ENCODE data around the gene DNM3.

Gene DNM3

DNA sequence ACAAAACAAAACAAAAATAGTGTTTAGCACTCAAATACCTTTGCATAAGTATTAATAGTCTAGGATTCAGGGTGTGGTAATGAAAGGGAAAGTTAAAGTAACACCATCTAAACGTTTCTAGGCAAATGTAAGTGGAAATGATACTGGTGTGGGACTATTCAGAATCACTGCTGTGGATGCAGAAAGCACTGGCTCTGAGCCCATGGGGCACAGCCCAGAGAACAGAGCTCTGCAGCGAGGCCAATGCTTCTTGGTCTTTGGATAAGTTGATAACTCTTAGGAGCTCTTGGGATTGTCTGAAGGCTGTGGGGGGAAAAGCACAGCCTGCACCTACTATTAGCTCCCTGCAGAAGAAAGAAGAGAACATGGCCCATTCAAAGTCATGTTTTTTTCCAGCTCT lies 21.4 kb upstream of the DNM3 start:
- H3K27ac ChIP-seq (ENCODE audit: low read depth, low read length) = no peak overlapping the region
- H3K9ac ChIP-seq (ENCODE audit: low read length) = no peak overlapping the region
- no peaks in the 10 kb centered on the region for H3K9me3 ChIP-seq (ENCODE audit: low read length)
- H3K36me3 ChIP-seq (ENCODE audit: insufficient read depth, low read length) = no peaks in the 10 kb centered on the region
- no peak overlapping the region for H3K4me3 ChIP-seq (ENCODE audit: low read depth in 1 of 2, low read length in 2 of 2)
- no peaks in the 10 kb centered on the region for H3K27me3 ChIP-seq (ENCODE audit: control insufficient read depth in 1 of 2, insufficient read depth in 2 of 2, low read length in 2 of 2)
- H3K4me1 ChIP-seq (ENCODE audit: insufficient read depth, low read length) = peaks cover 4% of the 10 kb centered on the region

DNA sequence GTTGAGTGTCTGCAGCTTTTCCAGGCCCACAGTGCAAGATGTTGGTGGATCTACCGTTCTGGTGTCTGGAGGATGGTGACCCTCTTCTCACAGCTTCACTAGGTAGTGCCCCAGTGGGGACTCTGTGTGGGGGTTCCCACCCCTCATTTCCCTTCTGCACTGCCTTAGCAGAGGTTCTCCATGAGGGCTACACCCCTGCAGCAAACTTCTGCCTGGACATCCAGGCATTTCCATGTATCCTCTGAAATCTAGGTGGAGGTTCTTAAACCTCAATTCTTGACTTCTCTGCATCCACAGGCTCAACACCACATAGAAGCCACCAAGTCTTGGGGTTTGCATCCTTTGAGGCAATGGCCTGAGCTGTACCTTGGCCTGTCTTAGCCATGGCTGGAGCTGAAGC lies 14.3 kb upstream of the DNM3 start:
- H3K27me3 ChIP-seq (ENCODE audit: control insufficient read depth in 1 of 2, insufficient read depth in 2 of 2, low read length in 2 of 2) = no peaks in the 10 kb centered on the region
- no peak overlapping the region for H3K4me3 ChIP-seq (ENCODE audit: low read depth in 1 of 2, low read length in 2 of 2)
- H3K9ac ChIP-seq (ENCODE audit: low read length) = no peak overlapping the region
- no peaks in the 10 kb centered on the region for H3K4me1 ChIP-seq (ENCODE audit: insufficient read depth, low read length)
- no peak overlapping the region for H3K27ac ChIP-seq (ENCODE audit: low read depth, low read length)
- H3K36me3 ChIP-seq (ENCODE audit: insufficient read depth, low read length) = no peaks in the 10 kb centered on the region
- no peaks in the 10 kb centered on the region for H3K9me3 ChIP-seq (ENCODE audit: low read length)

DNA sequence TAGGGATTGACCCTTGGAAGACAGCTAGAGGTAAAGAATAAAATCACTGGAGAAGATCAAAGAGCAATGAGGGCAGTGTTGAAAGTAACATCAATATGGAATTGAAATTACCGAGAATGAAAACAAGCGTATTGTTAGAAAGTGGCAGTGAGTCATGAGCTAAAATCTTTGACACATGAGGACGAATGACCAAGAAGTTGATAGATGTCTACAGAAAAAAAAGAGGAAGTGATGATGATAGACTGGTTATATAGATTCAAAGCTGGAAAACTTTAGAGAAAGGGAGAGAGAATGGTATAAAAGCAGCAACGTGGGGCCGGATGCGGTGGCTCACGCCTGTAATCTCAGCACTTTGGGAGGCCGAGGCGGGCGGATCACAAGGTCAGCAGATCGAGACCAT lies 12.5 kb upstream of the DNM3 start:
- no peaks in the 10 kb centered on the region for H3K4me1 ChIP-seq (ENCODE audit: insufficient read depth, low read length)
- no peak overlapping the region for H3K27ac ChIP-seq (ENCODE audit: low read depth, low read length)
- H3K9ac ChIP-seq (ENCODE audit: low read length) = no peak overlapping the region
- no peaks in the 10 kb centered on the region for H3K36me3 ChIP-seq (ENCODE audit: insufficient read depth, low read length)
- H3K4me3 ChIP-seq (ENCODE audit: low read depth in 1 of 2, low read length in 2 of 2) = no peak overlapping the region
- no peaks in the 10 kb centered on the region for H3K27me3 ChIP-seq (ENCODE audit: control insufficient read depth in 1 of 2, insufficient read depth in 2 of 2, low read length in 2 of 2)
- H3K9me3 ChIP-seq (ENCODE audit: low read length) = no peaks in the 10 kb centered on the region

DNA sequence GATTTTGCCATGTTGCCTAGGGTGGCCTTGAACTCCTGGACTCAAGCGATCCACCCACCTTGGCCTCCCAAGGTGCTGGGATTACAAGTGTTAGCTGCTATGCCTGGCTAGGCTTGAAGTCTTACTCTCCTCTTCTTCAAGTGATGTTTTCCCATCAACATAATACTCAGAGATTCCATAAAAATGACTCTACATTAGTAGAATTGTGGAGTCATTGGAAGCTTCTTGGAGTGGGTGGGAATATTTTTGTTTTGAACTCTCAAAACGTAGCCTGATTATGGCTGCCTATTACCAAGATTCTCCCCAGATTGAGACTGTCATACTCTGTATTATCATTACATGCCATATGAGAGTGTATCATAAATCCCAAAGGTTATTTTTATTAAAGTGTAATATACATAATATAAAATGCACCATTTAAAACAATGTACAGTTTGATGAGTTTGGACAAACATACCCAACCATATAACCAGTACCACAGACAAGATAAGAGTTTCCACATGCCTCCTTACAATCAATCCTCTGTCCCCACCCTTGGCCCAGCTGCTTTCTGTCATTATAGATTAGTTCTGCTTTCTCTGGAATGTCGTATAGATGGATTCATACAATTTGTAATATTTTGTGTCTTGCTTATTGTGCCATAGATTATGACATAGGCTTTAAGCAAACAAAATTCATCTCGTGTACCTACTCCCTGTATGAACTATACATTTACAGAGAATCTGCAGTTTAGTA lies 8.0 kb upstream of the DNM3 start:
- no peaks in the 10 kb centered on the region for H3K27me3 ChIP-seq (ENCODE audit: control insufficient read depth in 1 of 2, insufficient read depth in 2 of 2, low read length in 2 of 2)
- H3K36me3 ChIP-seq (ENCODE audit: insufficient read depth, low read length) = no peaks in the 10 kb centered on the region
- H3K9me3 ChIP-seq (ENCODE audit: low read length) = no peaks in the 10 kb centered on the region
- no peaks in the 10 kb centered on the region for H3K4me1 ChIP-seq (ENCODE audit: insufficient read depth, low read length)
- H3K9ac ChIP-seq (ENCODE audit: low read length) = no peak overlapping the region
- no peak overlapping the region for H3K27ac ChIP-seq (ENCODE audit: low read depth, low read length)
- no peak overlapping the region for H3K4me3 ChIP-seq (ENCODE audit: low read depth in 1 of 2, low read length in 2 of 2)

DNA sequence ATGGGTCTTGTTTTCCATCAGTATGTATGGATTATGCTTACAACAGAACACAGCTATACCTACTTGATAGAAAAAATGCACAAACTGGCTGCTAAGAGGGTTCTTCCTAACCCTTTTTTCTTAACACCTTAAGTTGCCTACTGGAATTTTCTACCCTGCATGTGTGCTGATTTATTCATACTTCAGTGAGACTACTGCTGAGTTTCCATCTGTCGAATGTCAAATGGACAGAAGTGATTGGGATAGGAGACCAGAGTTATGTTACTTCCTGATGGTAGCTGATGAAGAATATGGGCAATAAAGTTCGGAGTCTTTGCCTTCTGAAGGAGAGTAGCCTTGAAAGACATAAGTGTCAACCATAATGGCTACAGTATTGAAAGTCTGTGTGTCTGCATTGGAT lies 6.5 kb upstream of the DNM3 start:
- H3K9ac ChIP-seq (ENCODE audit: low read length) = no peak overlapping the region
- H3K9me3 ChIP-seq (ENCODE audit: low read length) = no peaks in the 10 kb centered on the region
- no peaks in the 10 kb centered on the region for H3K4me1 ChIP-seq (ENCODE audit: insufficient read depth, low read length)
- no peaks in the 10 kb centered on the region for H3K36me3 ChIP-seq (ENCODE audit: insufficient read depth, low read length)
- H3K27me3 ChIP-seq (ENCODE audit: control insufficient read depth in 1 of 2, insufficient read depth in 2 of 2, low read length in 2 of 2) = no peaks in the 10 kb centered on the region
- H3K27ac ChIP-seq (ENCODE audit: low read depth, low read length) = no peak overlapping the region
- H3K4me3 ChIP-seq (ENCODE audit: low read depth in 1 of 2, low read length in 2 of 2) = no peak overlapping the region

DNA sequence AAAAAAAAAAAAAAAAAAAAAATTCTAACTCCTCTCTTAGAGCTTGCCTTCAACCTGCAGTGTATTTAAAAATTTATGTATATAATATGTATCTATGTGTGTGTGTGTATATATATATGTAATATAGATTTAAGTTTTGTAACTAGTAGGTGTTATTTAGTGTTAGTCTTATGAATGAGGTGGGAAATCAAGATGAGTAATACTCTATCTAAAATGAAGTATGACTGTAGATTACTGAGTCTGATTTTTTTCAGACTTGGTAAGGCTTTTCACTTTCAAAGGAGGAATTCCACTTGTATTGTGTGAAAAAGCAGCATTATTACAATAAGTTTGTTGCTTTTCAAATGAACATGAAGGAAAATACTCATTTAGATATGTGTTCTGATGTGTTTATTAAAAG lies 5.4 kb upstream of the DNM3 start:
- Histone ChIP-seq H3K27ac (ENCODE audit: low read depth, low read length) (no peak overlapping the region), H3K9me3 (ENCODE audit: low read length) (no peaks in the 10 kb centered on the region), H3K36me3 (ENCODE audit: insufficient read depth, low read length) (no peaks in the 10 kb centered on the region), H3K4me3 (ENCODE audit: low read depth in 1 of 2, low read length in 2 of 2) (no peak overlapping the region), H3K9ac (ENCODE audit: low read length) (no peak overlapping the region), H3K27me3 (ENCODE audit: control insufficient read depth in 1 of 2, insufficient read depth in 2 of 2, low read length in 2 of 2) (no peaks in the 10 kb centered on the region), H3K4me1 (ENCODE audit: insufficient read depth, low read length) (no peaks in the 10 kb centered on the region)

DNA sequence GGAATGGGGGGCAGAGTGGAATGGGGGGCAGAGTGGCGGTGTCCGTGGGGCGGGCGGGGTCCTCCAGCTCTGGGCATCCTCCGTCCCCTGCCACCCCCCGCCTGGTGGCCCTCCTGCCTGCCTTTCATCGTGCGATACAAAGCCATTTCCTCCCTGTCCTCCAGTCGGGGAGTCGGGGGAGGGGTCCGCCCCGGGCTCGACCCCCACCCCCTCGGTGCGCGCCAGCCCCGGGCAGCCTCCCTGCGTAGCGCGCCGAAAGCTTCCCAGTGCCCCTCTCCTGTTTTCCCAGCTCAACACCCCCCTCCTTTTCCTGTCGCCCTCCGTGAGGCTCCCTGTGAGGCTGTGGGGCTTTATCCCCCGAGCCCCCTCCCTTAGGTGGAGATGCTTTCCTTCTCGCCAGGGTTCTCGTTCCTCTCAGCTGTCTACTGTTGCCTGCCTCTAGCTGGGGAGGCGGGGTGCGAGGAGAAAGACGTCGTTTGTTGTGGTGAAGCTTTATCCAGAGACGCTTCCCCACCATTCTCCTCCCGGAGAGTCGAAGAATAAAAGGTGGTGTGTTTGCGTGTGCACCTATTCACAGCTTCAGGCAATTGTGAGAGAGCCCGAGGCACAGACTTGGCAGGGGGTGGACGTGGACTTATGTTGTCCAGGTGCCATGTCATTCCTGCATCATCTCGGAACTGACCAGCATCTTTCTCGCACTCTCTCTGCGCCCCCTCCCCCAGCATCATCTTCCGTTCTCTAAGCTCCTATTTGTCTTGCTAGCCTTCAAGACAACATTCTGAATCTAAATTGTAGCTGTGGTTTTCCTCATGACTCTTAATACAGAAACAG lies 848 bp downstream of the DNM3 start:
- no peaks in the 10 kb centered on the region for H3K9me3 ChIP-seq (ENCODE audit: low read length)
- no peak overlapping the region for H3K9ac ChIP-seq (ENCODE audit: low read length)
- peak overlapping the region; percentile 61 to 100 for H3K4me3 ChIP-seq (ENCODE audit: low read depth in 1 of 2, low read length in 2 of 2)
- H3K27me3 ChIP-seq (ENCODE audit: control insufficient read depth in 1 of 2, insufficient read depth in 2 of 2, low read length in 2 of 2) = no peaks in the 10 kb centered on the region
- no peaks in the 10 kb centered on the region for H3K36me3 ChIP-seq (ENCODE audit: insufficient read depth, low read length)
- no peaks in the 10 kb centered on the region for H3K4me1 ChIP-seq (ENCODE audit: insufficient read depth, low read length)
- peak overlapping the region; percentile 56 for H3K27ac ChIP-seq (ENCODE audit: low read depth, low read length)

DNA sequence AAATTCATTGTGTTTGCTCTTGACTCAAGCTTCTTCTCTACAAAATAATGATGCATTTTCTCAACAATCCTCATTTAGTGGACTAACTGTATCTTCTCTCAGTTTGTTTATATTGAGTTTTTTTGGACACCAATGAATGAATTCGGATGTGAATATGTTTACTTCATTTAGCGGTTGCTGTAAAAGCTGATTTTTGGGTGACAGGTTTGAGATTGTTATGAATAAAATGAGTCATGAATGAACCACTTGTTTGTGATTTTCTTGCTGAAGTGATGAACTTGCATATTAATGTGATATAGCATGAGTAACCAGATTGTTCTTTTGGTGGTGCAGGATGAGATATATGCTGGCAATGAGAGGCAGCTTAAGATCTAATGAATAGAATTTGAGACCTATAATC lies 3.1 kb downstream of the DNM3 start:
- Histone ChIP-seq H3K27ac (ENCODE audit: low read depth, low read length) (no peak overlapping the region), H3K9ac (ENCODE audit: low read length) (no peak overlapping the region), H3K27me3 (ENCODE audit: control insufficient read depth in 1 of 2, insufficient read depth in 2 of 2, low read length in 2 of 2) (no peaks in the 10 kb centered on the region), H3K9me3 (ENCODE audit: low read length) (no peaks in the 10 kb centered on the region), H3K4me3 (ENCODE audit: low read depth in 1 of 2, low read length in 2 of 2) (no peak overlapping the region), H3K36me3 (ENCODE audit: insufficient read depth, low read length) (no peaks in the 10 kb centered on the region), H3K4me1 (ENCODE audit: insufficient read depth, low read length) (no peaks in the 10 kb centered on the region)

DNA sequence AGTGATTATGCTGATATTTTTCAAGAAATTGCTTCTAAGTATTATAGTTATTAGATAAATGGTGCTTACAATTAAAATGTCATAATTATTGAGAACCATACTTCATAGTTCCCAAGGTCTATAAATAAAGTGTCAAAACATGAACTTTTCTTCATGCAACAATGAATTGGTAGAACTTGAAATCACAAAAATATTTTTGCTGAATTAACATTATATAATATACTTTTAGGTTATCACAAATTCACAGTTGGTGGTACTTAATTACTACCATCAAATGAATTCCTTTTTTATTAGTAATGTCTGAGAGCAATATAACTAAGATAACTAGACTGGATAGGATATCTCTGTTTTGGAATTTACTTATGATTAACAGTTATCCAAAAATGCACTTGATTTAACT lies 4.7 kb downstream of the DNM3 start:
- no peaks in the 10 kb centered on the region for H3K9me3 ChIP-seq (ENCODE audit: low read length)
- H3K4me1 ChIP-seq (ENCODE audit: insufficient read depth, low read length) = no peaks in the 10 kb centered on the region
- H3K27ac ChIP-seq (ENCODE audit: low read depth, low read length) = no peak overlapping the region
- no peaks in the 10 kb centered on the region for H3K36me3 ChIP-seq (ENCODE audit: insufficient read depth, low read length)
- no peak overlapping the region for H3K4me3 ChIP-seq (ENCODE audit: low read depth in 1 of 2, low read length in 2 of 2)
- no peaks in the 10 kb centered on the region for H3K27me3 ChIP-seq (ENCODE audit: control insufficient read depth in 1 of 2, insufficient read depth in 2 of 2, low read length in 2 of 2)
- no peak overlapping the region for H3K9ac ChIP-seq (ENCODE audit: low read length)

DNA sequence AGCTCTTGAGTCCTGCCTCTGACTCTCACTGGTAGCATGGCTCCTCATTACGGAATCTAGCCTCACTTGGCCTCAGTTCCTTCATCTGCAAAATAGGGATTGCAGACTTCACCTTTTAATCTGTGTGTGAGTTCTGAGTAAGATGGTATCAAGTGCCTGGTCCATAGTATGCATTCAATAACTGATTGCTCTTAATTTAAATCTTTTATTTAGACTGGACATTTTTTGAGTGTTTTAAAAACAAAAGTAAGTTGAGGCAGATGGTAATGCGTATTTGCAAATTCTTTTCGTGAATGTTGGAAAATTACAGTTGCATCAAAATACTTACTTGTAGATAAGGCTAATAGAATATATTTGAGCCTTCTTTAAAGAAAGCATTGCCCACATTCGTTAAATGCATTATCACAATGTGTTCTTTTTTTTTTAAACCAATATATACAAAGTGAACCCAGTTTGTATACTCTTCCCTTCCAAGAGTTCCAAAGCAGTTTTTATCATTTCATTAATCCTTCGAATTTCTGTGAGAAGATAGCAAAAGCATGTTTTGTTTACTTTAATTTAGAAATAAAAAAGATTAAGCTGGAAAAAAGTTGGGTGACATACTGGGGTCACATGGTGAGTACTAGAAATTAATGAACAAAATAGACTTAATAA lies 8.1 kb downstream of the DNM3 start:
- H3K9ac ChIP-seq (ENCODE audit: low read length) = no peak overlapping the region
- no peak overlapping the region for H3K27ac ChIP-seq (ENCODE audit: low read depth, low read length)
- H3K4me1 ChIP-seq (ENCODE audit: insufficient read depth, low read length) = no peaks in the 10 kb centered on the region
- no peaks in the 10 kb centered on the region for H3K9me3 ChIP-seq (ENCODE audit: low read length)
- H3K36me3 ChIP-seq (ENCODE audit: insufficient read depth, low read length) = no peaks in the 10 kb centered on the region
- H3K27me3 ChIP-seq (ENCODE audit: control insufficient read depth in 1 of 2, insufficient read depth in 2 of 2, low read length in 2 of 2) = no peaks in the 10 kb centered on the region
- no peak overlapping the region for H3K4me3 ChIP-seq (ENCODE audit: low read depth in 1 of 2, low read length in 2 of 2)

DNA sequence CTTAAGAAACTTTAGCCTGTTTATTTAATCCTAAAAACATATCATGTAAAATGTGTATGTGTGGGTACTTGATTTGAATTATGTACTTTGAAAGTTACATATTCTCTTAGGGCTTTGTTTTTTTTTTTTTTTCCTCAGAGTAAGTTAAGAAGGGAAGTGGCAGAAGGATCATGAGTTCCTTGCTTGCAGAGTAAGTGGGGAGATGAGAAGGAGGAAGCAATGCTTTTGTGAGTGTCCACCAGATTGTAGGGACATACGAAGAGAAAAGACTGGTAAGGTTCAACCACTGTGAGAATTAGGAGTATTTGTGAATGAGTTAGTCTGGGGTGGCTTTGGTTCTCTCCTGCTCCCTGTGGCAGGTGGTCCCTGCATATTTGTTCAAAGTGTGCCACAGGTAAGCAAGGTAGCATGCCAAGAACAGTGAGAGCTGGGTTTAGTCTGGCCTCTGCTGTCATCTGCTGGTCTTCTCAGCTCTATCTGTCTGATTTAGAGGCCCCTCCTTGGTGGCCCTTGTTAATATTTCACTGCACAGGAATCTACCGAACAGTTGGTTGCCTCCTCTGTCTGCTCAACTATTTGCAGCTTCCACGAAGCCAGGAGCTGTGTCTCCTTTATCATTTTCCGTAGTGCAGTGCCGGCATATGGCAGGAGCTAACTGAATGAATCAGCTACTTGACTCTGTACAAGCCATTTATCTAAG lies 9.5 kb downstream of the DNM3 start:
- Histone ChIP-seq H3K27ac (ENCODE audit: low read depth, low read length) (no peak overlapping the region), H3K4me3 (ENCODE audit: low read depth in 1 of 2, low read length in 2 of 2) (no peak overlapping the region), H3K36me3 (ENCODE audit: insufficient read depth, low read length) (no peaks in the 10 kb centered on the region), H3K4me1 (ENCODE audit: insufficient read depth, low read length) (no peaks in the 10 kb centered on the region), H3K27me3 (ENCODE audit: control insufficient read depth in 1 of 2, insufficient read depth in 2 of 2, low read length in 2 of 2) (no peaks in the 10 kb centered on the region), H3K9me3 (ENCODE audit: low read length) (no peaks in the 10 kb centered on the region), H3K9ac (ENCODE audit: low read length) (no peak overlapping the region)

All from muscle layer of colon (tissue), 2 donors.